HUES6 (cell line): ENCODE results near the gene BIN1.

Source experiments
- H3K27ac ChIP-seq: 2 replicates; pipeline ENCODE4 v1.7.0; 2013; ENCODE audit warnings: low read depth, mild to moderate bottlenecking, low read length, inconsistent platforms
- H3K27me3 ChIP-seq: 2 replicates; pipeline ENCODE4 v1.6.1; 2013; ENCODE audit warnings: low read length; ENCODE audit not compliant: control insufficient read depth, insufficient read depth
- H3K36me3 ChIP-seq: 2 replicates; pipeline ENCODE4 v1.6.1; 2013; ENCODE audit warnings: low read length; ENCODE audit not compliant: control insufficient read depth, insufficient read depth
- H3K4me1 ChIP-seq: 2 replicates; pipeline ENCODE4 v1.6.1; 2013; ENCODE audit warnings: low read length; ENCODE audit not compliant: control insufficient read depth, insufficient read depth
- H3K4me3 ChIP-seq: 2 replicates; pipeline ENCODE4 v1.5.1; 2013; ENCODE audit warnings: low read depth, low read length
- H3K9ac ChIP-seq: one replicate; pipeline ENCODE4 v1.6.1; 2013; ENCODE audit warnings: mild to moderate bottlenecking, low read length
- H3K9me3 ChIP-seq: 2 replicates; pipeline ENCODE4 v1.6.1; 2013; ENCODE audit warnings: low read depth, low read length; ENCODE audit not compliant: control insufficient read depth, insufficient read depth

Gene BIN1, protein sequence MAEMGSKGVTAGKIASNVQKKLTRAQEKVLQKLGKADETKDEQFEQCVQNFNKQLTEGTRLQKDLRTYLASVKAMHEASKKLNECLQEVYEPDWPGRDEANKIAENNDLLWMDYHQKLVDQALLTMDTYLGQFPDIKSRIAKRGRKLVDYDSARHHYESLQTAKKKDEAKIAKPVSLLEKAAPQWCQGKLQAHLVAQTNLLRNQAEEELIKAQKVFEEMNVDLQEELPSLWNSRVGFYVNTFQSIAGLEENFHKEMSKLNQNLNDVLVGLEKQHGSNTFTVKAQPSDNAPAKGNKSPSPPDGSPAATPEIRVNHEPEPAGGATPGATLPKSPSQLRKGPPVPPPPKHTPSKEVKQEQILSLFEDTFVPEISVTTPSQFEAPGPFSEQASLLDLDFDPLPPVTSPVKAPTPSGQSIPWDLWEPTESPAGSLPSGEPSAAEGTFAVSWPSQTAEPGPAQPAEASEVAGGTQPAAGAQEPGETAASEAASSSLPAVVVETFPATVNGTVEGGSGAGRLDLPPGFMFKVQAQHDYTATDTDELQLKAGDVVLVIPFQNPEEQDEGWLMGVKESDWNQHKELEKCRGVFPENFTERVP

DNA sequence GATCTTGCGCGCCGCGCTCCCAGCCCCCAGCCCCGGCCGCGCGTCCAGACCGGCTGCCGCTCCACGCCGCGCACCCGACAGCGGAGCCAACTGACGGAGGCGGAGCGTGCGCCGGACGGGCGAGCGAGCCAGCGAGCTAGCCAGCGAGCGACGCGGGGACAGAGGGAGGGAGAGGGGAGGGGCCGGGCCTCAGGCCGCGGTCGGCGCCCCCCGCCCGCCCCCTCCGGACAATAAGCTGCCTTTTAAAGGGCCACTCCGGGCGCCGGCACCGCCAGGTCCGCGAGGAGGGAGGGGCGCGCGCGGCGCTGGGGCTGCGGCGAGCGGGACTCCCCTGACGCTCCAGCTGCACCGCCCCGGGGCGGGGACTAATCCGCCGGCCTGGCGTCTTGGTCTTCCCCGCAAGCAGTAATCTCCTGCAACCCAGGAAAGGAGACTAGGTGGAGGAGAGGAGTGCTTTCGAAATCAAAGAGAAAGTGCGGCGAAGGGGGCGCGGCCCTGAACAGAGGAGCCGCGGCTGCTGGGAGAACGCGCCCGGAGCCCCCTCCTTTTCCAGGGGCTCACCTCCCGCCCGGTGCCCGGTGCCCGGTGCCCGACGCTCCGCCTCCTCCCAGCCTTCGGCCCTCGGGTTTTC is at the start of gene BIN1:
Gene BIN1 (minus strand): TSS at position 164 of the 631 bp plus-strand sequence. CDS start 211 bp downstream, outside the sequence.
- Histone ChIP-seq H3K9ac (peak within 1 kb of the TSS; percentile 82), H3K4me3 (peak within 1 kb of the TSS; percentile 74), H3K27me3 (no peaks in the 10 kb centered on the region), H3K4me1 (peaks cover 22% of the 10 kb centered on the region), H3K36me3 (no peaks in the 10 kb centered on the region), H3K9me3 (no peaks in the 10 kb centered on the region), H3K27ac (peak within 1 kb of the TSS; percentile 64; the same call in 1 of the 2 replicates)

DNA sequence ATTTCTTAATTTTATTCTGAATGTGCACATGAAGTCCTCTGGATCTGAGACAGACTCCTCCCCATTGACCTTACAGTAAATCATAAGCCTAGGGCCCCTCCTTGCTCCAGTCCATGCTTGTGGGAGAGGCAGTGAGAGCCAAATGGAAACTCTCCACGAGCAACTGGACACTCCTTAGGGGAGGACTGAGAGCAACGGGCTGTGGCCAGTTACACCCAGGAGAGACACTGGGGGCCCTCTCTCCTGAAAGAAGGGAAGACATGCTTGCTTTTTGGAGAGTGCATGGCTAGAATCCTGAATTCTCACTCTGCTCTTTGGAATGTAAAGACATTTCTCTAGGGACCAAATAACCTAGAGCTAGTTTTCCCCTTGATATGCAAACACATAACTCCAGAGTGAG is 49.0 kb upstream of the BIN1 start:
- no peak overlapping the region for H3K4me3 ChIP-seq
- H3K4me1 ChIP-seq: peaks cover 8% of the 10 kb centered on the region; the same call in 1 of the 2 replicates
- no peaks in the 10 kb centered on the region for H3K36me3 ChIP-seq
- H3K9ac ChIP-seq: no peak overlapping the region
- peaks cover 12% of the 10 kb centered on the region for H3K9me3 ChIP-seq
- no peak overlapping the region for H3K27ac ChIP-seq
- H3K27me3 ChIP-seq: no peaks in the 10 kb centered on the region

DNA sequence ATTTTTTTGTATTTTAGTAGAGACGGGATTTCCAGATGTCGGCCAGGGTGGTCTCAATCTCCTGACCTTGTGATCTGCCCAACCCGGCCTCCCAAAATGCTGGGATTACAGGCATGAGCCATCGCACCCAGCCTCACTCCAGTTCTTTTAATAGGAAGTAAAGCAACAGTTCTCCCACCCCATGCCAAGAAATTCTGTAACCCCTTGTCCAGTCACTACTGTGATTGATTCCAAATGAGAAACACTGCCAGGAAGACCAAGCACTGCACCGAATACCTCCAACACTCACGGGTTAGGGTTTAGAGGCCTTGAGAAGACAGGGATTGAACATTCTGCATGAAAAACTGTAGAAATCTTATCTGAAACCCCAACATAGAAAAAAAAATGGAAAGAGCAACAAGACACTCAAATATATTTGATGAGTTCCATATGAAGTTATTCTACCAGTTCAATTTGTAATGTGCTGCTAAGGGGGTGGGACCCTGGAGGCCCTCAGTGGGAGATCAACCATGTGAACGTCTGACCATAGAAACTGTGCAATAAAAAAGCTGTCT is 48.2 kb upstream of the BIN1 start:
- H3K4me3 ChIP-seq: no peak overlapping the region
- H3K4me1 ChIP-seq: peaks cover 8% of the 10 kb centered on the region; the same call in 1 of the 2 replicates
- no peaks in the 10 kb centered on the region for H3K27me3 ChIP-seq
- no peaks in the 10 kb centered on the region for H3K36me3 ChIP-seq
- H3K9ac ChIP-seq: no peak overlapping the region
- H3K27ac ChIP-seq: no peak overlapping the region
- H3K9me3 ChIP-seq: peaks cover 17% of the 10 kb centered on the region

- H3K36me3 ChIP-seq: no peaks in the 10 kb centered on the region
- no peak overlapping the region for H3K27ac ChIP-seq
- H3K9me3 ChIP-seq: peaks cover 17% of the 10 kb centered on the region
- H3K4me3 ChIP-seq: no peak overlapping the region
- no peak overlapping the region for H3K9ac ChIP-seq
- no peaks in the 10 kb centered on the region for H3K27me3 ChIP-seq
- peaks cover 8% of the 10 kb centered on the region; the same call in 1 of the 2 replicates for H3K4me1 ChIP-seq
Observed at GRCh38 chr2:127154396-127154795, 47.4 kb upstream of the BIN1 start.

GRCh38 chr2:127153691-127154158 is 46.8 kb upstream of the BIN1 start:
- no peak overlapping the region for H3K27ac ChIP-seq
- no peaks in the 10 kb centered on the region for H3K27me3 ChIP-seq
- peaks cover 8% of the 10 kb centered on the region; the same call in 1 of the 2 replicates for H3K4me1 ChIP-seq

DNA sequence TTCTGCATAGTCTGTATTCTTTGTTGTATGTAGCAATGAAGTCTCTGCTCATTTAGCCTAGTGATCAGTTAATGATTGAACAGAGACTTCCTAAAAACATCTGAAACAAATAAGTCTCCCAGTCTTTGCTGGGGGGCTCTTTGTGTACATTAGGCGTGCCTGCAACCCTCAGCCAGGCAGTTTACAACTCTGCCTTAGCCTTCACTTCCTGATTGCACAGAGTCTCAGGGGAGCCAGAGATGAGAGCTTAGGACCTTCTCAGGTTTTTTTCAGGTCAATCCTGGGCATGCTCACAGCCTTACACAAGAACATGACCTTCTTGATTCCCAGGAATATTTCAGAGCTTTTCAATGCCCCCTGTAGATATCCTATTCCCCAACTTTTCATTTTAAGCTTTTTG is 44.0 kb upstream of the BIN1 start:
- Histone ChIP-seq H3K27ac (no peak overlapping the region), H3K4me3 (no peak overlapping the region), H3K36me3 (no peaks in the 10 kb centered on the region), H3K4me1 (peaks cover 4% of the 10 kb centered on the region; the same call in 1 of the 2 replicates), H3K9me3 (peaks cover 10% of the 10 kb centered on the region), H3K9ac (no peak overlapping the region), H3K27me3 (no peaks in the 10 kb centered on the region)

More at GRCh38 chr2:127153691-127154158, 46.8 kb upstream of the BIN1 start:
- H3K9ac ChIP-seq: no peak overlapping the region
- no peaks in the 10 kb centered on the region for H3K36me3 ChIP-seq
- peaks cover 17% of the 10 kb centered on the region for H3K9me3 ChIP-seq
- H3K4me3 ChIP-seq: no peak overlapping the region

DNA sequence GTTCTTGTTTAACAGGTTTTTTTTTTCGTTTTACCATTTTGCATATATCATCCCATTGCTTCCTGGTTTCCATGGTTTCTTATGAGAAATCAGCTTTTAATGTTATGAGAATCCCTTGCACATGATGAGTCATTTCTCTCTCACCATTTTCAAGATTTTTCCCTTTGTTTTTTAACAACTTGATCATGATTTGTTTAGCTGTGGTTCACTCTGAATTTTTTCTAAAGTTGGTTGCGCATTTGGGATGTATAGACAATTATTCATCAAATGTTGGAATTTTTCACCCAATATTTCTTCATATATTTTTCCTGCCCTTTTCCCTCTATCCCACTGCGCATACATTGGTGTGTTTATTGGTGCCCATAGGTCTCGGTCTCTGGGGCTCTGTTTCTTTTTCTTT is 42.4 kb upstream of the BIN1 start:
- Histone ChIP-seq H3K4me1 (peaks cover 4% of the 10 kb centered on the region; the same call in 1 of the 2 replicates), H3K9me3 (peaks cover 10% of the 10 kb centered on the region), H3K9ac (no peak overlapping the region)

GRCh38 chr2:127146820-127147502 is 40.0 kb upstream of the BIN1 start:
- Histone ChIP-seq H3K9me3 (peaks cover 10% of the 10 kb centered on the region), H3K36me3 (no peaks in the 10 kb centered on the region), H3K27ac (no peak overlapping the region), H3K4me3 (no peak overlapping the region), H3K4me1 (peaks cover 10% of the 10 kb centered on the region; the same call in 1 of the 2 replicates), H3K9ac (no peak overlapping the region), H3K27me3 (no peaks in the 10 kb centered on the region)

More for the DNA sequence above, 42.4 kb upstream of the BIN1 start:
- Histone ChIP-seq H3K4me3 (no peak overlapping the region), H3K36me3 (no peaks in the 10 kb centered on the region), H3K27ac (no peak overlapping the region), H3K27me3 (no peaks in the 10 kb centered on the region)

DNA sequence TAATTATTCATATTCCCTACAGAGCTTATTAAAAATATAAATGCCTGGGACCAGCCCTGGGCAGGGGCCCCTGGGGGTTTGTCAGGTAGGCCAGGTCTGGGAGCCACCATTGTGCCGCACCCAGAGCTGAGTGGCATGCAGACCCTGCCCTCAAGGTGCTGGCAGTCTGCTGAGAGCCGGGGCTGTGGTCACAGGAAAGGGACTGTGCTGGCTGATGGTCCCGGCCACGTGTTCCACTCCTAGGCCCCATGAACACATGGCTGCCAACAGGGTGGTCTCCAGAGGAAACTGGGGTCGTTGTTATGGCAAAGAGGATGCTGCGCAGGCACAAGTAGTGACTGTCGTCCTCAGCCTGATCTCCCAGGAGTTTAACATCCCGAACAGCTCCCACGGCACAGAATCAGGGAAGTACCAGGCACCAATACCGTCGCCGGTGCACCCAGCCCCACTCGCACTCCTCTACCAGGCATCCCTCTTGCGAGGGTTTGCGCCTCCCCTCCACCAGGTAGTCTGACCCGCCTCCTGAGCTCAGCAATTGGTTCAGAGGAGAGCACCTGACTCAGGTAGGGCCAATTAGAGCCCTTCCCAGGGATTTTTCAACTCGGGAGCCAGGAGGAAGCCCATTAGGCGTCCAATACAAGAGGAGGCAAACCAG is 39.2 kb upstream of the BIN1 start:
- H3K36me3 ChIP-seq: no peaks in the 10 kb centered on the region
- H3K4me1 ChIP-seq: peaks cover 10% of the 10 kb centered on the region; the same call in 1 of the 2 replicates

More for the DNA sequence above, 39.2 kb upstream of the BIN1 start:
- H3K9ac ChIP-seq: no peak overlapping the region
- H3K9me3 ChIP-seq: peaks cover 7% of the 10 kb centered on the region
- no peak overlapping the region for H3K27ac ChIP-seq
- no peaks in the 10 kb centered on the region for H3K27me3 ChIP-seq
- no peak overlapping the region for H3K4me3 ChIP-seq
